ENCODE results near the gene EDIL3. TPM values are rescaled to one million over a fixed set of nuclear protein-coding genes. Genes with fewer than 3 reads are reported as not detected.

EDIL3 gene
- total RNA-seq, 1 experiment from 2014 or later = 0.07 TPM

GRCh38 chr5:83973925-83974815, 410.5 kb downstream of the EDIL3 start:
- Mint-ChIP-seq H3K4me1 (ENCODE audit: low read depth, unreplicated experiment) (no peaks in the 10 kb centered on the region), H3K27ac (ENCODE audit: unreplicated experiment) (no peak overlapping the region), H3K9me3 (ENCODE audit: low read depth, unreplicated experiment) (no peaks in the 10 kb centered on the region), H3K4me3 (ENCODE audit: low read depth, unreplicated experiment) (no peak overlapping the region), H3K36me3 (ENCODE audit: insufficient read depth, unreplicated experiment) (no peaks in the 10 kb centered on the region), H3K27me3 (ENCODE audit: unreplicated experiment) (no peaks in the 10 kb centered on the region)
- CTCF ChIA-PET = no interaction called here
- no peak for TF ChIP-seq CTCF (IDR thresholded peaks at IDR 0.05; ENCODE audit: unreplicated experiment)
- intact Hi-C loops (cut with micrococcal nuclease; ENCODE audit: unreplicated experiment) = no loop called here
- no TSS peak for BruUV-seq (replicated peaks)
- DNase-seq = no peak

- CTCF ChIA-PET = no interaction called here
- no peaks in the 10 kb centered on the region for H3K27me3 Mint-ChIP-seq (ENCODE audit: unreplicated experiment)
Observed at GRCh38 chr5:83972909-83973308, 411.8 kb downstream of the EDIL3 start.

GRCh38 chr5:83972236-83972635, 412.4 kb downstream of the EDIL3 start:
- no peak for DNase-seq
- Mint-ChIP-seq H3K4me1 (ENCODE audit: low read depth, unreplicated experiment) (no peaks in the 10 kb centered on the region), H3K9me3 (ENCODE audit: low read depth, unreplicated experiment) (no peaks in the 10 kb centered on the region), H3K27me3 (ENCODE audit: unreplicated experiment) (no peaks in the 10 kb centered on the region), H3K36me3 (ENCODE audit: insufficient read depth, unreplicated experiment) (no peaks in the 10 kb centered on the region), H3K4me3 (ENCODE audit: low read depth, unreplicated experiment) (no peak overlapping the region), H3K27ac (ENCODE audit: unreplicated experiment) (no peak overlapping the region)
- intact Hi-C loops (cut with micrococcal nuclease; ENCODE audit: unreplicated experiment) = no loop called here
- no TSS peak for BruUV-seq (replicated peaks)
- CTCF ChIA-PET = no interaction called here
- TF ChIP-seq CTCF (IDR thresholded peaks at IDR 0.05; ENCODE audit: unreplicated experiment) = no peak

More at GRCh38 chr5:83972909-83973308, 411.8 kb downstream of the EDIL3 start:
- intact Hi-C loops (cut with micrococcal nuclease; ENCODE audit: unreplicated experiment) = no loop called here
- H3K4me1 Mint-ChIP-seq (ENCODE audit: low read depth, unreplicated experiment) = no peaks in the 10 kb centered on the region
- TF ChIP-seq CTCF (IDR thresholded peaks at IDR 0.05; ENCODE audit: unreplicated experiment) = no peak
- no peak for DNase-seq
- BruUV-seq (replicated peaks) = no TSS peak
- H3K36me3 Mint-ChIP-seq (ENCODE audit: insufficient read depth, unreplicated experiment) = no peaks in the 10 kb centered on the region
- no peak overlapping the region for H3K27ac Mint-ChIP-seq (ENCODE audit: unreplicated experiment)
- H3K4me3 Mint-ChIP-seq (ENCODE audit: low read depth, unreplicated experiment) = no peak overlapping the region
- no peaks in the 10 kb centered on the region for H3K9me3 Mint-ChIP-seq (ENCODE audit: low read depth, unreplicated experiment)

- CTCF ChIA-PET = no interaction called here
- Mint-ChIP-seq H3K4me3 (ENCODE audit: low read depth, unreplicated experiment) (no peak overlapping the region), H3K9me3 (ENCODE audit: low read depth, unreplicated experiment) (no peaks in the 10 kb centered on the region), H3K4me1 (ENCODE audit: low read depth, unreplicated experiment) (no peaks in the 10 kb centered on the region), H3K27me3 (ENCODE audit: unreplicated experiment) (no peaks in the 10 kb centered on the region), H3K27ac (ENCODE audit: unreplicated experiment) (no peak overlapping the region), H3K36me3 (ENCODE audit: insufficient read depth, unreplicated experiment) (no peaks in the 10 kb centered on the region)
- TF ChIP-seq CTCF (IDR thresholded peaks at IDR 0.05; ENCODE audit: unreplicated experiment) = no peak
- no TSS peak for BruUV-seq (replicated peaks)
- intact Hi-C loops (cut with micrococcal nuclease; ENCODE audit: unreplicated experiment) = no loop called here
- DNase-seq = no peak
Observed at GRCh38 chr5:83967417-83967816, 417.3 kb downstream of the EDIL3 start.

All from Calu3 (cell line).